ENCODE results near the gene MKNK1.

The MKNK1 gene

DNA sequence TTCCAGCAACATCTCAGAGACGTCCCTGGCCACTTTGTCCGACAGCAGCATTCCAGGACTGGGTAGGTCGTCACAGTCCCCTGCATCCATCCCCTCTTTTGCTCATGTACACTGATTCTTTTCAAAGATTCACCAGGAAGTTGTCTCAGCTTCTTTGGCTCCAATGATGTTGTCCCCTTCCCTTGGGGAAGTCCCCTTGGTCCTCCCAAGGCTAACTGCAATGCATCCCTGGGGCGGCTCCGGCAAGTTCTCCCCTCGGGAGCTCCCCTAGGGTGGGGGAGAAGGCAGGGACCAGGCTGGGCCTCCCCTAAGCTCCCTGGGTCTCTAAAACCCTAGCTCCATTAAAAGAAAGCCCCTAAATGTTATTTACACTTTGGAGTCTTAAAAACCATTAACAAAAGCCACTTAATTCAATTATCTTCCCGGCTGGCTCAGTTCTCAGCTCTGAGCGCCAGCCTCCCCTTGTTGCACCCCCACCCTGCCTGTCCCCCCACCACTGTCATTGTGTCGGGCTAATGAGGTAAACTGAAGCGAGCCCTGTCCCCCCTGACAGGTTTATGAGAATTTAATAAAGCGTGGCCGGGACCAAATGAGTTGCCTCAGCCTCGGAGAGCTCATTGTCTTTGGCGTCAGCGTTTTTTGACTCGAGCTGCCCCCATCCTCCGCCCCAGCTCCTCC lies 77.9 kb downstream of the MKNK1 start:
- in situ Hi-C loops (cut with MboI; ENCODE audit: low pct_unique_long_range_greater_than_20kb, low sequenced_read_pairs, unreplicated experiment): loop anchor here (10.0 kb wide), 1 partner anchor 81 kb away; no protein-coding TSS in a partner anchor
- no peak for DNase-seq (ENCODE audit: low spot score)
- TF ChIP-seq, protein P1, sequence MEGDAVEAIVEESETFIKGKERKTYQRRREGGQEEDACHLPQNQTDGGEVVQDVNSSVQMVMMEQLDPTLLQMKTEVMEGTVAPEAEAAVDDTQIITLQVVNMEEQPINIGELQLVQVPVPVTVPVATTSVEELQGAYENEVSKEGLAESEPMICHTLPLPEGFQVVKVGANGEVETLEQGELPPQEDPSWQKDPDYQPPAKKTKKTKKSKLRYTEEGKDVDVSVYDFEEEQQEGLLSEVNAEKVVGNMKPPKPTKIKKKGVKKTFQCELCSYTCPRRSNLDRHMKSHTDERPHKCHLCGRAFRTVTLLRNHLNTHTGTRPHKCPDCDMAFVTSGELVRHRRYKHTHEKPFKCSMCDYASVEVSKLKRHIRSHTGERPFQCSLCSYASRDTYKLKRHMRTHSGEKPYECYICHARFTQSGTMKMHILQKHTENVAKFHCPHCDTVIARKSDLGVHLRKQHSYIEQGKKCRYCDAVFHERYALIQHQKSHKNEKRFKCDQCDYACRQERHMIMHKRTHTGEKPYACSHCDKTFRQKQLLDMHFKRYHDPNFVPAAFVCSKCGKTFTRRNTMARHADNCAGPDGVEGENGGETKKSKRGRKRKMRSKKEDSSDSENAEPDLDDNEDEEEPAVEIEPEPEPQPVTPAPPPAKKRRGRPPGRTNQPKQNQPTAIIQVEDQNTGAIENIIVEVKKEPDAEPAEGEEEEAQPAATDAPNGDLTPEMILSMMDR (IDR thresholded peaks at IDR 0.05; ENCODE audit: extremely low read depth, insufficient read depth, missing control alignments): no peak

DNA sequence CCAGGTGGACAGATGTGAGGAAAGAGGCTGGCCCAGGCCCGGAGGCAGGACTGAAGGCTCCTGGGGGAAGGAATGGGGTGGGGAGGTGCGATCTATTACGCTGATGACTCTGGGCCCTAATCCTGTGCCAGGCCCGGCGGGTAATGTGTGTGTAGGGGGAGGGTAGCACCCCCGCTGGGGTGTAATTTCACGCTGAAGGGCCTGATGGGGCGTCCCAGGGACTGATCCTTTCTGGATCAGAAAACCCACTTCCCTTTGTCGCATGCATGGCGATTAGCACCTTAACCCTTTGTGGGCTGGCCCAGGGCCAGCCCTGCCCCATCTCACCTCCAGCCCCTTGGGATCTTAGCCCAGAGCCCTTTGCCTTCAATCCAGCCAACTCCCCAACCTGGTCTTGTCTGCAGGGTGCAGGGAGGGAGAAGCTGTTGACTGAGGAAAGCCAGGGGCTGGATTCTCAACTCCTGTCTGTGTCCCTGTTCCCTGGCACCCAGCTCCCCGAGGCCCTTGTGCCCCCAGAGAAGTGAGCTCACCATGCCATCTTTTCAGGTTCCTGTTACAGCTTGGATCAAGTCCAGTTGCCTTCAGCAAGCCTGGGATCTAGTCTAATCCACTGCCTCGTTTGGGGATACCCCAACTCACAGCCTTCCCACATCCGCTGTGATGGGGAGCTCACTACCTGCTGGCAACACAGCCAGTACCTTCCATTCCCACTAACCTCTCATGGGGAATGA lies 78.7 kb downstream of the MKNK1 start:
- TF ChIP-seq, protein P1 (IDR thresholded peaks at IDR 0.05; ENCODE audit: extremely low read depth, insufficient read depth, missing control alignments): no peak
- DNase-seq (ENCODE audit: low spot score): no peak
- in situ Hi-C loops (cut with MboI; ENCODE audit: low pct_unique_long_range_greater_than_20kb, low sequenced_read_pairs, unreplicated experiment): loop anchor here (10.0 kb wide), 1 partner anchor 81 kb away; no protein-coding TSS in a partner anchor

GRCh38 chr1:46524843-46525242 lies 79.2 kb downstream of the MKNK1 start:
- no peak for DNase-seq (ENCODE audit: low spot score)
- in situ Hi-C loops (cut with MboI; ENCODE audit: low pct_unique_long_range_greater_than_20kb, low sequenced_read_pairs, unreplicated experiment): loop anchor here (10.0 kb wide), 1 partner anchor 80 kb away; no protein-coding TSS in a partner anchor
- TF ChIP-seq, protein P1 (IDR thresholded peaks at IDR 0.05; ENCODE audit: extremely low read depth, insufficient read depth, missing control alignments): no peak

GRCh38 chr1:46523496-46524353 lies 80.3 kb downstream of the MKNK1 start:
- in situ Hi-C loops (cut with MboI; ENCODE audit: low pct_unique_long_range_greater_than_20kb, low sequenced_read_pairs, unreplicated experiment): loop anchor here (10.0 kb wide), 1 partner anchor 79 kb away; no protein-coding TSS in a partner anchor
- no peak for DNase-seq (ENCODE audit: low spot score)
- TF ChIP-seq, protein P1 (IDR thresholded peaks at IDR 0.05; ENCODE audit: extremely low read depth, insufficient read depth, missing control alignments): no peak

DNA sequence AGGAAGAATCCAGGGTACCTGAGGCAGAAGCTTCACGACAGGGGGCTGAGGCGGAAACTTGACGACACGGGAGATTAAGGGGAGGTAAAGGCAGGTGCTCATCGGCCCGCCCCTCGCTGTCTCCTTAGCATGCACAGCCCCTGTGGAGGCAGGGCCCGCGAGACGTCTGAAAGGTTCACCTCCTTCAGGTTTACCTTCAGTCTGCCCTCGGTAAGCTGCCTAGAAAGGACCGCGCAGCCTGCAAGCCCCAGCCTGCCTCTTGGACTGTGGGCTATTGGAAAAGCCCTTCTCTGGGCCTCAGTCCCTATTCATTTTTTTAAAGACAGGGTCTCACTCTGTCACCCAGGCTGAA lies 81.1 kb downstream of the MKNK1 start:
- TF ChIP-seq, protein P1 (IDR thresholded peaks at IDR 0.05; ENCODE audit: extremely low read depth, insufficient read depth, missing control alignments): no peak
- in situ Hi-C loops (cut with MboI; ENCODE audit: low pct_unique_long_range_greater_than_20kb, low sequenced_read_pairs, unreplicated experiment): loop anchor here (10.0 kb wide), 1 partner anchor 78 kb away; no protein-coding TSS in a partner anchor
- DNase-seq (ENCODE audit: low spot score): no peak
